ENCODE results near the gene KLF9.
A peak's percentile ranks its signal among the peaks of the same experiment; 100 is the strongest.

Gene KLF9

DNA sequence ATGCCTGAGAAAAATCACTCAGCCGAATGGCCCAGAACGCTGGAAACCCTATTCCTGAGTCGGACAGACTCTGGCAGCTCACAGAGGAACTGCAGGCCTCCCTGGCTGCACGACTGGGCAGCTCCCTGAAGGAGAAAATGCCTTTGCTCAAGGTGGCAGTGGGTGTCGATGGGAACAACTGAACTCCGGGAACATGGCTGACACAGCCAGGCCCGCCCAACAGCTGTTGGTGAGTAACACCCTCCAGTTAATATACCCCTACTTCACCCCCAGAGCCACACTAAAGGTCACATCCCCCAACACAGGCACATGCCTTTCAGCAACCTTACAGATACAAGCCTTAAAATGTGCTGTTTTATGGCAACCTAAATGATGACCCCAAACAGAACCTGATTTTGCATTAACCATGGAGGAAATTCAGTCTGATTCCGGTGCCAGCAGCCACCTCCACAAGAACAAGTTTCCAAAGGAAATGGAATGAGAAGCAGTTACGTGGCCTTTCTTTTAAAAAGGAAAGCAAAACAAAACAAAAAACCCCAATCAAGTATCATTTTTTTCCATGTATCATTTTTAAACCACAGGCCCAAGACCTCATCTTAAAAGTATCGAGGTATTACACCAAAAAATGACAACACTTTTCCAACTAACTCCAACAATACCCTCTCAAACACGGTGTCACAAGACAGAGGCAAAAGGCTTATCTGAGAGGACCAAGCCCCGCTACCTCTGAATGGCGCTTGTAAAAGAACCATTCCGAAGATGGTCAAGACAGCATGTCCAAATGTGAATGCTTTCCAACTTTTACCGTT, 3.1 kb downstream of the KLF9 start:
- peak; percentile 60 for DNase-seq (ENCODE audit: low read depth)
- peak overlapping the region; percentile 97 for H3K4me3 ChIP-seq (ENCODE audit: low read length)
- TF ChIP-seq, protein P1, sequence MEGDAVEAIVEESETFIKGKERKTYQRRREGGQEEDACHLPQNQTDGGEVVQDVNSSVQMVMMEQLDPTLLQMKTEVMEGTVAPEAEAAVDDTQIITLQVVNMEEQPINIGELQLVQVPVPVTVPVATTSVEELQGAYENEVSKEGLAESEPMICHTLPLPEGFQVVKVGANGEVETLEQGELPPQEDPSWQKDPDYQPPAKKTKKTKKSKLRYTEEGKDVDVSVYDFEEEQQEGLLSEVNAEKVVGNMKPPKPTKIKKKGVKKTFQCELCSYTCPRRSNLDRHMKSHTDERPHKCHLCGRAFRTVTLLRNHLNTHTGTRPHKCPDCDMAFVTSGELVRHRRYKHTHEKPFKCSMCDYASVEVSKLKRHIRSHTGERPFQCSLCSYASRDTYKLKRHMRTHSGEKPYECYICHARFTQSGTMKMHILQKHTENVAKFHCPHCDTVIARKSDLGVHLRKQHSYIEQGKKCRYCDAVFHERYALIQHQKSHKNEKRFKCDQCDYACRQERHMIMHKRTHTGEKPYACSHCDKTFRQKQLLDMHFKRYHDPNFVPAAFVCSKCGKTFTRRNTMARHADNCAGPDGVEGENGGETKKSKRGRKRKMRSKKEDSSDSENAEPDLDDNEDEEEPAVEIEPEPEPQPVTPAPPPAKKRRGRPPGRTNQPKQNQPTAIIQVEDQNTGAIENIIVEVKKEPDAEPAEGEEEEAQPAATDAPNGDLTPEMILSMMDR (IDR thresholded peaks at IDR 0.05; ENCODE audit: insufficient read depth, low read depth, low read length, missing control alignments), result no peak

- H3K4me3 ChIP-seq (ENCODE audit: low read length), result peak overlapping the region; percentile 97
- DNase-seq (ENCODE audit: low read depth), result peak; percentile 21
- TF ChIP-seq, protein P1 (IDR thresholded peaks at IDR 0.05; ENCODE audit: insufficient read depth, low read depth, low read length, missing control alignments), result no peak
Measured at GRCh38 chr9:70410368-70410767, 4.1 kb downstream of the KLF9 start.

DNA sequence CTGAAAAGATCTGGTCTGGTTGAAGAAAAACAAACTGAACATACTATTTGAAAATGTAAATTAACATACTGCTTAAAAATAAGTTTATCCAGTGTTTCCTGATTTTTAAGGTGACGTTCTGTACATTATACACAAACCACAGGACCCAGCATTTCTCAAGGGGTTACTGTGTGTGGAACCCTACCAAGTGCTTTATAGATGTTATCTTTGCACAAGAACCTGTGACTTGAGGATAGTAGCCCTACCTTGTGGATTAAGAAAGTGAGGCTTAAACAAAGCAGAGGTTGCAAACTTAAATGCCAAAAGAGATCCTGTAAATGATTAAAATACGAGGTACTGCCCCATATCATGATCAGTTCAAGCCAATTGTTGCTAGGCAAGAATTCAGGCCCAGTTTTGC, 4.7 kb downstream of the KLF9 start:
- TF ChIP-seq, protein P1 (IDR thresholded peaks at IDR 0.05; ENCODE audit: insufficient read depth, low read depth, low read length, missing control alignments), result no peak
- DNase-seq (ENCODE audit: low read depth), result no peak
- H3K4me3 ChIP-seq (ENCODE audit: low read length), result peak overlapping the region; percentile 2

DNA sequence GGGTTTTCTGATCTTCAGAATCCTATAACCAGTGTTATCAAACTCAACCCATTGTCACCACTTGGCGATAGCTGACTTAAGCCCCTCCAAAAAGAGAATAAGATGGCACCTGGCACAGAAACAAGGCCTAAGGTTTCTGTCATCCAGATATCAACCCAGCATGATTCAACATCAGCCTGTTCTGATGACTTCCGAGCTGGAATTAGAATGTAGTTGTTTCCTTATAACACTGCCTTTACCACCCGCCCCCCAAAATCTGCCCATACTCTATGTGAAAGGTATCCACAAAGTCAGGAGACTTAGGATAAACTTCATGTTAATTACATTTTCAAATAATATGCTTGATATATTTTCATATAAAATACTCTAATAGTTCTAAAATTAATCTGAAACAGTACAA, 5.2 kb downstream of the KLF9 start:
- TF ChIP-seq, protein P1 (IDR thresholded peaks at IDR 0.05; ENCODE audit: insufficient read depth, low read depth, low read length, missing control alignments), result no peak
- DNase-seq (ENCODE audit: low read depth), result no peak
- no peak overlapping the region for H3K4me3 ChIP-seq (ENCODE audit: low read length)

DNA sequence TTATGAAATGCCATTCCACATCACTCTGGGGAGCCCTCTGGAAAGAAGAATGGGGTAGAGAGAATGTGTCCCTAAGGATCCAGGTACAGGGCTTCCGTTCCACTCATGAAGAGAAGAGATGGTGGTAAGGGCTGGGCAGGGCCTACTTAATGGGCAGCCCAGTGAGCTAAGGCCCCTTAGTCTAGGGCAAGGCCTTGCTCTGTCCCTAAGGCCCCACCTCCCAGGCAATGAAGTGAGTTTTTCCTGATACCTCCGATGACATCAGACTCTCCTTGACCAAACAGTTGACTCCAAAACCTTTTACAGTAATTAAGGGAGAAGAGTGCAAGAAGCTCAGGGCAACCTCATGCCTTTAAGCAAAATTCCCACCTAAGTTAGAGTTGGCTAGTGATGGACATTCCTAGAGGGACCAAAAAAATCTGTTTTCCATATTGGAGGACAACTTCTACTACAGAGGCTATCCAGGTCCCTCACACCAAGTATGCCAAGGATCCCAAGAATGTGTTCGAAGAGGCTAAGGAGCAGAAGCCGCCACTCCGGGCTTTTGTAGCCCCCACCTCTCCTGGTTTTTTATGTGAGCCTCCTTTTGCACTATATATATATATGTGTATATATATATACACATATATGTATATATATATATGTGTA, 5.9 kb downstream of the KLF9 start:
- H3K4me3 ChIP-seq (ENCODE audit: low read length), result no peak overlapping the region
- TF ChIP-seq, protein P1 (IDR thresholded peaks at IDR 0.05; ENCODE audit: insufficient read depth, low read depth, low read length, missing control alignments), result no peak
- DNase-seq (ENCODE audit: low read depth), result no peak

- H3K4me3 ChIP-seq (ENCODE audit: low read length), result no peak overlapping the region
- TF ChIP-seq, protein P1 (IDR thresholded peaks at IDR 0.05; ENCODE audit: insufficient read depth, low read depth, low read length, missing control alignments), result no peak
- DNase-seq (ENCODE audit: low read depth), result peak; percentile 80
Measured at GRCh38 chr9:70407081-70407503, 7.4 kb downstream of the KLF9 start.

Data from epithelial cell of esophagus (primary cell).